ENCODE measurements around the gene GSX1.

DNA sequence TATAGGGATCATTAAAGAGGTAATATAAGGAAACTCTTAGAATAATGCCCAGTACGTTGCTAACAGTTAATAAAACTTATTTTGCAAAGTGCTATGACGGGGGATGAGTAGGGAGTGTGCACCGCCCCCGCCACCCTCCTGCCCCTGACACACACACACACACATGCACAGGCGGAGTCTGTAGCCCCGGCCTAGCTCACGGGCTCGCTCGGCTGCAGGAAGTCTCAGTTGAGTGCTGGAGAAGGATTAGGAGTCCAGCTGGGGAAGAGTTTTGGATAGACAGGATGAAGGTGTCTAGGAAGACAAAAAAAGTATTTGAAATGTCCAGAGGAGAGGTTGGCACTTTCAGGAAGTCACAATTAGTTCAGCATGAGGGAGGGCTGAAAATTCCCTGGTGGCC is 21.5 kb downstream of the GSX1 start:
- TF ChIP-seq POLR2AphosphoS5 (IDR thresholded peaks at IDR 0.05), result no peak
- TF ChIP-seq, protein P1, sequence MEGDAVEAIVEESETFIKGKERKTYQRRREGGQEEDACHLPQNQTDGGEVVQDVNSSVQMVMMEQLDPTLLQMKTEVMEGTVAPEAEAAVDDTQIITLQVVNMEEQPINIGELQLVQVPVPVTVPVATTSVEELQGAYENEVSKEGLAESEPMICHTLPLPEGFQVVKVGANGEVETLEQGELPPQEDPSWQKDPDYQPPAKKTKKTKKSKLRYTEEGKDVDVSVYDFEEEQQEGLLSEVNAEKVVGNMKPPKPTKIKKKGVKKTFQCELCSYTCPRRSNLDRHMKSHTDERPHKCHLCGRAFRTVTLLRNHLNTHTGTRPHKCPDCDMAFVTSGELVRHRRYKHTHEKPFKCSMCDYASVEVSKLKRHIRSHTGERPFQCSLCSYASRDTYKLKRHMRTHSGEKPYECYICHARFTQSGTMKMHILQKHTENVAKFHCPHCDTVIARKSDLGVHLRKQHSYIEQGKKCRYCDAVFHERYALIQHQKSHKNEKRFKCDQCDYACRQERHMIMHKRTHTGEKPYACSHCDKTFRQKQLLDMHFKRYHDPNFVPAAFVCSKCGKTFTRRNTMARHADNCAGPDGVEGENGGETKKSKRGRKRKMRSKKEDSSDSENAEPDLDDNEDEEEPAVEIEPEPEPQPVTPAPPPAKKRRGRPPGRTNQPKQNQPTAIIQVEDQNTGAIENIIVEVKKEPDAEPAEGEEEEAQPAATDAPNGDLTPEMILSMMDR (IDR thresholded peaks at IDR 0.05), result no peak

Data from esophagus muscularis mucosa (tissue), 3 donors.